ENCODE results near the gene CABP1.

GRCh38 chr12:120649442-120650232 lies 9.2 kb downstream of the CABP1 start:
- peak; percentile 66 for TF ChIP-seq CTCF (conservative IDR thresholded peaks at IDR 0.05)
- no peak for TF ChIP-seq ZFX (IDR thresholded peaks at IDR 0.05)

Measured in C4-2B (cell line).